Measurements from ENCODE around the gene NR1D2. TPM values are rescaled to one million over a fixed set of nuclear protein-coding genes. Genes with fewer than 3 reads are reported as not detected.
"Not testable (repeated sequence)": the region's sequence is repeated elsewhere in the genome, so short reads cannot be mapped to it uniquely, and the experiment has no call there.

Gene NR1D2
- total RNA-seq, 1 experiment from 2014 or later: 20.2 TPM

GRCh38 chr3:24004171-24004938 is 59.3 kb downstream of the NR1D2 start:
- DNase-seq (ENCODE audit: low spot score): no peak

- DNase-seq (ENCODE audit: low spot score): no peak
These were observed 60.6 kb downstream of the NR1D2 start for GRCh38 chr3:24005669-24006068.

- not testable (repeated sequence) for DNase-seq (ENCODE audit: low spot score)
These were observed 65.7 kb downstream of the NR1D2 start for GRCh38 chr3:24010834-24011233.

DNA sequence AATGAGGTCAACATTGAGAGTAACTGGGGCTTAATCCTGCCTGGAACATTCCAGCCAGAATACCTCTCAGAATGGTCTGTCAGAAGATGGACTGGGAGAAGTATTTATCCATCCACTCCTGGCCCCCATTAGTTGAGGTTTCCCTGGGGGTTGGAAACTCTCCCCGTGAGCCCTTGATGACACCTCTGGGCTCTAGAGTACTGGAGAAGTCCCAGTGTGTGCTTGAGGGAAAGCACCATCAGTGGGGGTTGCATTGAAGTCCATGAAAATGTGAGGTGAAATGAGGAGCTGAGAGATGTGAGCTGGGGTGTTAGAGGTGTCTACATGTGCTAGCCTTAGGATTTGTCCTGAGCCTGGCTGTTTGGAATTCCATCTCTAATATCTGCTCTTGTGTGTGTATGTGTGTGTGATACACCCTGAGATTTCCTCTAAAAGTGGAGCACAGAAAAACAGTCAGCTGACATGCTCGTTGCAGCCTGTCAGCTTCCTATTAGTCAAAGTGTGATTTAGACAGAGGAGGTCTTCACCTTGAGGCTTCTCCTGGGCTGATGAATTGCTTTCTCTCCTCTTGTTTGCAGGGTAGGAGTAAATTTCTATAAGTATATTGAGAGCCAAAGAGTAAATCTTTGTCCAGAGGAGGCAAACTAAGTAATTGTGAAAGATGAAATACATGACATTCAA is 67.6 kb downstream of the NR1D2 start:
- no peak for DNase-seq (ENCODE audit: low spot score)

DNA sequence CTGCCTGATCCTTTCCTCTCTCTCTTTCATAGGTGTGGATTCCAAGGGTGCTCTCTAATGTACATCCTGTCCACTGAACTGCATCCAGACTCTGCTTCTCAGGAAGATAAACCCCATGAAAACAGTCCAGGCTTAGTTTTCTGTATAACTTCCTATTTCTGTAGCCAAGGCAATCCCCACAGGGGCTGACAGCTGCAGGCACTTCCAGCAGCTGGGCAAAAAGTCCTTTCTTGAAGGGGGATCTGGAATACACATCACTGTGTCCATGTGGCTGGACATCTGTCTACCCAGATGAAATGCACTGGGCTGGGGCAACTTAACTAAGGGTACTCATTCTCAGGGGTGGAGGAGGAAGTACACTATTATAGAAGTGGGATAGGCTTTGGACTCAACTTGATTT is 72.2 kb downstream of the NR1D2 start:
- no peak for DNase-seq (ENCODE audit: low spot score)

DNA sequence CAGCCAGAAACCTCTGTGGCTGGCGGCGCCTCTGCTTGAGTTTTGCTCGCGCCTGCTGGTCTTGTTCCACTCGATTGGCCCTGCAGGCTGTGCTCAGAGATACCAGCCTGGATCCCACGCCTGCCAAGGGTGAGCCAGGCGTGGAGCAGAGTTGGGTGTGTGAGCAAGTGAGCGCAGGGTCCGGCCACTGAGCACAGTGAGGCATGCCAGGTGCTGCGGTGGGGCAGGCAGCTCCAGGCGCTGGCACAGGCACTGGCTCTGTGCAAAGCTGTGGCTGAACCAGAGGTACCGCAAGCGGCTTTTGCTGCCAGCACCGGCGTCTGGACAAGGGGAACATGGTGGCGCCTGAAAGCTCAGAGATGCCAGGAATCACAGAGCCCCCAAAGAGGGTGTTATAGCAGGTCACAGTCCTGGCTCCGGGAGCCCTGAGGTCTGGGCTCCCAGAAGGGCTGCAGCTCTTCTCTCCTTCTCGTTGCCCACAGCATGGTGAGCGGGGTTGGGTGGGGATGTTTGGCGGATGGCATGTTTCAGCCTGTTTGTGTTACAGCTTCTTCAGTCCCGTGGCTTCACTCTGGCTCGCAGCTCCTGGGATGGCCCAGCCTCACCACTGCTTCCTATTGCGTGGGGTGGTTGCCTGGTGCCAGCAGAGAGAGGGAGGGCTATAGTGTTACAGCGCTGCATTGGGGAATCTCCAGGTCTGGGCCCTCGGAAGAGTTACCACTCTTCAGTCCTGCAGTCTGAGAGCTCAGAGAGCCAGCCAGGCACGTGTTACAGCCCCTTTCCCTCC is 73.9 kb downstream of the NR1D2 start:
- DNase-seq (ENCODE audit: low spot score): no peak

DNA sequence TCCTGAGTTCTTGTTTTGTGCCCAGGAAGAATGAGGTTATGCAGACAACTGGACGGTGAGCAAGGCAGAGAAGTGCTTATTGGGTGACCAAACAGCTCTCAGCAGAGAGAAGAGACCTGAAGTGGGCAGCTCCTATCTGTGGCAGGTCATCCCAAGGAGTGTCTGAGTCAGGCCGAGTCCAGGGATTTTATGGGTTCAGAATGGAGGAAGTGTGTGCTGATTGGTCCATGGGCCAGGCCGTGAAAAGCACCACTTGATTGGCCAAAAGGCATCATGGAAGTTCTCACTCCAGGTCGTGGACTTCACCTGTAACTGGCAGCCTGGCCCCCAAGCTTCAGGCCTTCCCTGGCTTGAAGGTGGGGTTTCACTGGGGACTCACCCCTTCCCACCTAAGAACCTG is 74.5 kb downstream of the NR1D2 start:
- DNase-seq (ENCODE audit: low spot score): no peak

GRCh38 chr3:24020036-24020691 is 75.1 kb downstream of the NR1D2 start:
- no peak for DNase-seq (ENCODE audit: low spot score)

DNA sequence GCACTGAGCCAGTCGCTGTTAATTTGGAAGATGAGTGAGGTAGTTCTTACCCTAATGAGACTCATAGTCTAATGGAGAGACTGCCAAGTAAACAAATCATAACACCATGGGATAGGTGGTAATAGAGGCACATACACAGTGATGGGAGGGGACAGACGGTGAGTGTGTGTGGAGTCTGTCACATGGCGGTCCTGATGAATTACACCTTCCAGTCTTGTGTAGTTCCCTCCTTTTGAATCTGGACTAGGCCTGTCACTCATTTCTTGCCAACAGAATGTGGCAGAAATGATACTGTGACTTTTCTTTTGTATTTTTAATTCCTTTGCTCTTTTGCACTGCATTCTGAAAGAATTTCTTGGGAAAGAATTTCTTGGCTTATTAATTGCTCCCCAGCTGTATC is 78.1 kb downstream of the NR1D2 start:
- no peak for DNase-seq (ENCODE audit: low spot score)

- no peak for DNase-seq (ENCODE audit: low spot score)
These were observed 80.7 kb downstream of the NR1D2 start for GRCh38 chr3:24025805-24026204.

DNA sequence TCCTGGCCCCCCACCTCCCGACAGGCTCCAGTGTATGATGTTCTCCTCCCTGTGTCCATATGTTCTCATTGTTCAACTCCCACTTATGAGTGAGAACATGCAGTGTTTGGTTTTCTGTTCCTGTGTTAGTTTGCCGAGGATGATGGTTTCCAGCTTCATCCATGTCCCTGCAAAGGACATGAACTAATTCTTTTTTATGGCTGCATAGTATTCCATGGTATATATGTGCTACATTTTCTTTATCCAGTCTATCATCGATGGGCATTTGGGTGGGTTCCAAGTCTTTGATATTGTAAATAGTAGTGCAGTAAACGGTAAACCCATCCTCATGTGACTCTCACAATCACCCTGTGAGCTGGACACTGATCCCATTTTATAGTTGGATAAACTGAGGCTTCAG is 81.6 kb downstream of the NR1D2 start:
- DNase-seq (ENCODE audit: low spot score): not testable (repeated sequence)

- DNase-seq (ENCODE audit: low spot score): no peak
These were observed 82.9 kb downstream of the NR1D2 start for GRCh38 chr3:24027946-24028345.

Other genes starting within 250 kb of the NR1D2 start
- gene UBE2E1, start 139.3 kb upstream of the NR1D2 start, total RNA-seq (2014; rRNA removed; shearing (Covaris generic)): 62.5 and 81.4 TPM in 2 replicates
- 8.2 and 11.9 TPM in 2 replicates for gene NKIRAS1, start 28.3 kb upstream of the NR1D2 start, total RNA-seq (2014; rRNA removed; shearing (Covaris generic))
- gene RPL15, start 28.2 kb upstream of the NR1D2 start, total RNA-seq (2014; rRNA removed; shearing (Covaris generic)): 2,293 and 2,465 TPM in 2 replicates